GM18861 (cell line): ENCODE results near the gene PEX11B.

Experiments
- ATAC-seq: cut with Tn5 transposase; IDR thresholded peaks from one replicate; pipeline ENCODE4 v1.9.1; 2021; ENCODE audit not compliant: unreplicated experiment

The PEX11B gene

DNA sequence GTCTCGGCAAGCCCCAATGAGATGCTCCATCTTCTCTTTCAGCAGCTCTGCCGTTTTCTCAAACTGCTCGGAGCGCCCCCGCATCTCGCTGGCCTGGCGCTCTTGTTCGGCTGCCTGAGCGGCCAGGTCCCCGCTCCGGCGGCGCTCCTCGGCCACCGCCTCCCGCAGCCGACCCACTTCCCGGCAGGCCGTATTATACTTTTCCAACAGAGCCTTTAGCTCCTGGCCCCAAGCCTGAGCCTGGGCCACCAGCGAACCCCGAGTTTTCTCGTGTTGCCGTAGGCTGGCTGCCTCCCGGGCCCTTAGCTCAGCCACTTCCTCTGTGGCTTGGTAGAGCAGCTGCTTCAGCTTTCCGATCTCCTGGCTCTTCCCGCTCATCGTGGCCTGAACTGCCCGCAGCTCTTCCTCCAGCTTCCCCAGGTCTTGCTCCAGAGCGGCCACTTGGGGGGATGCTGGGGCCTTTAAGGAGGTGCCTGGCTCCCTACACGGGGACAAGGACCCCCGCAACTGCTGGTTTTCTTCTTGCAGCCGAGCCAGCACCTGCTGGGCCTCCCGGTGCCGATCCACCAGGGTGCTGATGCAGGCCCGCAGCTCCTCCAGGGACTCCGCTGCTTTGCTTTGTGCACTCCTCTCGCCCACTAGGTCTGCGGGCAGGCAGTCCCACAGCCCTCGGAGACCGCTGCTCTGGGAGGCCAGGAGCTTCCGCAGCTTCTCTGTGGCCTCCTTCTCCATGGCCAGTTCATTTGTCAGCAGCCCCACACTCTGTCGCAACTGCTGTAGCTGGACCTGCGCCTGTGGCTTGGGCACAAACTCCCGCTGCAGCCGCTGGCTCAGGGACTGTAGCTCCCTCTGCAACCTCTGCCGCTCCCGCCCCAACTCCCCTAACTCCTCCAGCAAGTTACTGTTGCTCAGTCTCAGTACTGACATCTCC is 46.3 kb downstream of the PEX11B start:
- no peak for ATAC-seq

DNA sequence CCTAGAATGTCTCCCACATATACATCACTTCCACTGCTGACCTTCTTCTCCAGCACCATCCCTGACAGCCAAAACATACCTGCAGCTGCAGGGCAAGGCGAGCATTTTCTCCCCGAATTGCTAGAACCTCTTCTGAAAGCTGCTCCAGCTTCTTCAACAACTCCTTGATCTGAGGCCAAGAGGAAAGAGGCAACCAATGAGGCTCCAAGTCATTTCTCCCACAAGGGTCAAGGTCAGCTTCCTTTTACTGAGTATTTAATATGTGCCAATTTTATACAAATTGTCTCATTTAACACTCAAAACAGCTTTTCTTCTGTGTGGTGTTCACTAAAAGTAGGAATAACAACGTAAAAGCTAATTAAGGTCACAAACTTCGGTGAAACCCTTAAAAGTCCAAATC is 50.3 kb downstream of the PEX11B start:
- no peak for ATAC-seq

DNA sequence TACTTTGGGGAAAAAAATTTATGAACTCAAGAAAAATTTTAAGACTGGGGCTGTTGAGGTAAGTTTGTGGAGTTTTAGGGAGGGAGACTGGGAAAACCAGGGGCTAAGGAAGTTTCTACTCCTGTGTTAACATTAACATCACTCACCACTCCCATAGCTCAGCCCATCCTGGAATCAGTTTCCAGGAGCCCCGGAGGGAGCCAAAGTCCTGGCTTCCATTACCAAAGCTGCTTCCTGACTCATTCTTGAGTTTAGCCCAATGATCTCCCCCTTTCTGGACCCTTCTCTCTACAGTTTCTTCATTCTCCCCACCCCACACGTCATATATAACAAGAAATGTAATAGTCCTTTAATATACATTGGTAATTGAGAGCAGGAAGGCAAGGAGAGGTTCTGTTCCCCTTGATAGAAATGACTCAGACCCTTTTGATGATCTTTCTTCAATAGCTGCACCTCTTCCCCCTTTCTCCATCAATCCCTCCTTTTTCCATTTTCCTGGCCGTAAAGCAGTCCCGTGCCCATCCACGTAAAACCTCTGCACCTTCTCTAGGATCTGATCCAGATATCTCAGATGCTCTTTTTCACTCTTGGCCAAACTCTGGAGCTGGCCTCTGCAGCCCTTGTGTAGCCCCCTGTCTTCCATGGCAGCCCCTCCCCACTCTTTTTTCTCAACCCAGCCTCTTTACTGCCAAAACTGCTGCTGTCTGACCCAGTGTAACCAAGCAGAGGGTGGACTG is 55.1 kb downstream of the PEX11B start:
- no peak for ATAC-seq
